A549 (cell line): ENCODE data around the gene MRFAP1. TPM values are rescaled to one million over a fixed set of nuclear protein-coding genes. Genes with fewer than 3 reads are reported as not detected.
A peak's percentile ranks its signal among the peaks of the same experiment; 100 is the strongest.

Experiments used
- ATAC-seq, 2 experiments: fragments of 200-7000 bp in 1 of 2; fragments of >200 bp in 1 of 2; cut with Nextera tagmentation in 1 of 2; cut with Tn5 transposase in 1 of 2; 3 replicates each; pipeline versions ENCODE4 v1.8.0 to v1.9.1; 2018 to 2020; ENCODE audit warnings: mild to moderate bottlenecking in 1 of 2, moderate library complexity in 1 of 2
- CTCF ChIA-PET: fragments of 300-600 bp; sonication (Branson Sonifier 250); formaldehyde crosslinking; extraction: SDS; loops from one replicate; lab custom pipeline; 2021; ENCODE audit warnings: antibody characterized with exemption, inconsistent platforms; lab: Yijun Ruan, JAX
- POLR2A ChIA-PET: fragments of 350-600 bp; formaldehyde crosslinking; extraction: SDS; loops from one replicate; lab custom pipeline; 2021; ENCODE audit warnings: antibody characterized with exemption, inconsistent platforms; lab: Yijun Ruan, JAX
- DNase-seq, 2 experiments: peaks; one replicate each; pipeline versions ENCODE4 v3.0.0 to v3.0.0-alpha.2; 2011 to 2016; ENCODE audit warnings: low read depth in 1 of 2, low spot score in 1 of 2
- FAIRE-seq: peaks from 2 replicates; lab custom pipeline; 2011; peaks lifted over from hg19 to GRCh38; lab: Jason Lieb, UNC
- H3K27ac ChIP-seq, 2 experiments: fragments of >200 bp; sonication (Bioruptor Twin); formaldehyde crosslinking; 3 replicates each; pipeline ENCODE4 v1.5.1; 2016 to 2017
- H3K4me1 ChIP-seq: fragments of >200 bp; sonication (Bioruptor Twin); formaldehyde crosslinking; 3 replicates; pipeline ENCODE4 v1.6.1; 2016
- H3K4me2 ChIP-seq: fragments of >200 bp; sonication (Bioruptor Twin); formaldehyde crosslinking; 3 replicates; pipeline ENCODE4 v1.6.1; 2016
- H3K4me3 ChIP-seq: fragments of >200 bp; sonication (Bioruptor Twin); formaldehyde crosslinking; 3 replicates; pipeline ENCODE4 v1.5.1; 2016
- H3K9me3 ChIP-seq: fragments of >200 bp; sonication (Bioruptor Twin); formaldehyde crosslinking; 3 replicates; pipeline ENCODE4 v1.6.1; 2016
- CBX2 ChIP-seq: fragments of 200-600 bp; sonication (generic); IDR thresholded peaks from 2 replicates; pipeline ENCODE4 v1.6.1; 2016; ENCODE audit warnings: low read depth, mild to moderate bottlenecking, borderline replicate concordance
- CBX8 ChIP-seq: fragments of 200-600 bp; sonication (generic); IDR thresholded peaks from 2 replicates; pipeline ENCODE4 v1.6.1; 2016
- CHD4 ChIP-seq: fragments of 200-600 bp; sonication (generic); IDR thresholded peaks from 2 replicates; pipeline ENCODE4 v1.6.1; 2016; ENCODE audit warnings: antibody characterized with exemption, mild to moderate bottlenecking, borderline replicate concordance
- EHF ChIP-seq: fragments of 250-450 bp; sonication (Bioruptor Pico); IDR thresholded peaks from 2 replicates; pipeline ENCODE4 v1.5.0; 2020; ENCODE audit warnings: mild to moderate bottlenecking
- FOSB ChIP-seq: fragments of 250-450 bp; sonication (Bioruptor Pico); IDR thresholded peaks from 2 replicates; pipeline ENCODE4 v1.5.0; 2020; ENCODE audit warnings: mild to moderate bottlenecking, moderate library complexity
- FOXS1 ChIP-seq: fragments of 250-450 bp; sonication (Bioruptor Pico); IDR thresholded peaks from 2 replicates; pipeline ENCODE4 v1.5.0; 2020; ENCODE audit warnings: mild to moderate bottlenecking, moderate library complexity
- HDAC2 ChIP-seq: fragments of 200-600 bp; sonication (generic); IDR thresholded peaks from 2 replicates; pipeline ENCODE4 v1.6.1; 2016
- JUNB ChIP-seq: fragments of >200 bp; sonication (Bioruptor Twin); formaldehyde crosslinking; IDR thresholded peaks from 2 replicates; pipeline ENCODE4 v1.6.1; 2016
- KDM1A ChIP-seq: fragments of 200-600 bp; sonication (generic); IDR thresholded peaks from 2 replicates; pipeline ENCODE4 v1.6.1; 2016; ENCODE audit warnings: low read depth, mild to moderate bottlenecking
- NPAS2 ChIP-seq: fragments of 250-450 bp; sonication (Bioruptor Pico); IDR thresholded peaks from 2 replicates; pipeline ENCODE4 v1.8.0; 2022; ENCODE audit warnings: mild to moderate bottlenecking, moderate library complexity, borderline replicate concordance
- POLR2A ChIP-seq: IDR thresholded peaks from 2 replicates; pipeline ENCODE4 v1.6.1; 2012; ENCODE audit warnings: mild to moderate bottlenecking, low read length
- POLR2AphosphoS2 ChIP-seq: conservative IDR thresholded peaks from 2 replicates; pipeline ENCODE4 v1.6.1; 2012; ENCODE audit warnings: low read length, improper control_type of control experiment, inconsistent platforms
- SREBF2 ChIP-seq: fragments of 450-650 bp; IDR thresholded peaks from 2 replicates; pipeline ENCODE4 v1.6.1; 2014; ENCODE audit warnings: mild to moderate bottlenecking, moderate library complexity
- TFCP2L1 ChIP-seq: fragments of 250-450 bp; sonication (Bioruptor Pico); IDR thresholded peaks from 2 replicates; pipeline ENCODE4 v1.5.0; 2021; ENCODE audit warnings: mild to moderate bottlenecking
- TP53 ChIP-seq: fragments of 250-450 bp; sonication (Bioruptor Pico); IDR thresholded peaks from 2 replicates; pipeline ENCODE4 v1.5.0; 2021; ENCODE audit warnings: mild to moderate bottlenecking, moderate library complexity
- WGBS: methylation state at CpG from one replicate; pipeline ENCODE4 v1.1.6; 2017; ENCODE audit errors: missing lambda C conversion rate; 5-methylcytosine and 5-hydroxymethylcytosine counted together
- polyA plus RNA-seq, 4 experiments: library from polyadenylated mRNA; depleted of rRNA in 3 of 4; stranded (reverse); fragments of >200 nt; fragmentation: RNase III in 1 of 4; extraction: RNeasy Plus Mini Kit Qiagen cat#74134 plus additional on column Dnase treatment in 1 of 4; gene quantifications; 2 replicates in 3 of 4; 3 replicates in 1 of 4; pipeline ENCODE4 v1.2.3, GENCODE V29; 2011 to 2017
- TF ChIP-seq, protein P1 (sequence below): fragments of >200 bp; sonication (Bioruptor Twin); formaldehyde crosslinking; IDR thresholded peaks from 3 replicates; pipeline ENCODE4 v1.5.1; 2016
- TF ChIP-seq, protein P2 (sequence below): IDR thresholded peaks from 2 replicates; pipeline ENCODE4 v1.6.1; 2012
- TF ChIP-seq, protein P3 (sequence below): fragments of 250-450 bp; sonication (Bioruptor Pico); IDR thresholded peaks from 2 replicates; pipeline ENCODE4 v1.5.0; 2021; ENCODE audit warnings: mild to moderate bottlenecking, moderate library complexity, borderline replicate concordance
- TF ChIP-seq, protein P4 (sequence below): fragments of 450-650 bp; IDR thresholded peaks from 2 replicates; pipeline ENCODE4 v1.6.1; 2014; ENCODE audit warnings: antibody characterized with exemption
- TF ChIP-seq, protein P5 (sequence below): fragments of 200-600 bp; sonication (generic); IDR thresholded peaks from 2 replicates; pipeline ENCODE4 v1.6.1; 2016; ENCODE audit warnings: antibody characterized with exemption, mild to moderate bottlenecking, moderate library complexity

MRFAP1 gene
- polyA plus RNA-seq, 2 of the 4 experiments (the other 2 are of a cell fraction): 272 to 304 TPM

DNA sequence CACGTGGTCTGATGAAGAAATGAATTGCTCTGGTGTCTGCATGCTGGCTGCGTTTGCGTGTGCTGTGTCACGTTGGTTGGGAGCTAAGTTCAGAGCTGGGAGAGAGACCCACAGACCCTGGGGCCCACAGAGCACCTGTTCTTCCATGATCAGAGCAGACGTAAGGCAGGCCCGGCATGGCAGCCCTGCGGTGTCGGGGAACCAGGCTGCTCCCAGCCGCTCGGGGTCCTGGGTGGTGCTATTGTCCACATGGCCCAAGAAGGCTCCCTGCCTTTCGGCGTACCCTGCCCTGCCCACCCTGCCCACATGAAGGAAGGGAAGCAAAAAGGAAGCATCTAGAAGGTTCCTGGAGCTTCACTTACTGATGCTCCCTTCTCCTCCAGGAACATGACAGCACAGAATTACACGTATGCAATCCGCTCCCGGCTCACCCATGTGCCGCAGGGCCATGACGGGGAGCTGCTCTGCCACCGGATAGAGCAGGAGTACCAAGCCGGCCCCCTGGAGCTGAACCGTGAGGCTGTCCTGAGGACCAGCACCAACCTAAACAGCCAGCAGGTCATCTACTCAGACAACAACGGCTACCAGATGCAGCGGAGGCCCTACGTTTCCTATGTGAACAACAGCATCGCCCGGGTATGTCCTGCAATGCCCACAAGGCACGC lies 30.9 kb upstream of the MRFAP1 start (continued):
- TF ChIP-seq NPAS2 (CRISPR knock-in tag) (no peak), POLR2A (no peak), CBX2 (no peak), CBX8 (no peak), SREBF2 (no peak), FOXS1 (no peak), JUNB (no peak)
- TF ChIP-seq, protein P1, sequence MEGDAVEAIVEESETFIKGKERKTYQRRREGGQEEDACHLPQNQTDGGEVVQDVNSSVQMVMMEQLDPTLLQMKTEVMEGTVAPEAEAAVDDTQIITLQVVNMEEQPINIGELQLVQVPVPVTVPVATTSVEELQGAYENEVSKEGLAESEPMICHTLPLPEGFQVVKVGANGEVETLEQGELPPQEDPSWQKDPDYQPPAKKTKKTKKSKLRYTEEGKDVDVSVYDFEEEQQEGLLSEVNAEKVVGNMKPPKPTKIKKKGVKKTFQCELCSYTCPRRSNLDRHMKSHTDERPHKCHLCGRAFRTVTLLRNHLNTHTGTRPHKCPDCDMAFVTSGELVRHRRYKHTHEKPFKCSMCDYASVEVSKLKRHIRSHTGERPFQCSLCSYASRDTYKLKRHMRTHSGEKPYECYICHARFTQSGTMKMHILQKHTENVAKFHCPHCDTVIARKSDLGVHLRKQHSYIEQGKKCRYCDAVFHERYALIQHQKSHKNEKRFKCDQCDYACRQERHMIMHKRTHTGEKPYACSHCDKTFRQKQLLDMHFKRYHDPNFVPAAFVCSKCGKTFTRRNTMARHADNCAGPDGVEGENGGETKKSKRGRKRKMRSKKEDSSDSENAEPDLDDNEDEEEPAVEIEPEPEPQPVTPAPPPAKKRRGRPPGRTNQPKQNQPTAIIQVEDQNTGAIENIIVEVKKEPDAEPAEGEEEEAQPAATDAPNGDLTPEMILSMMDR: no peak
- TF ChIP-seq, all 56 proteins: peak for 0

DNA sequence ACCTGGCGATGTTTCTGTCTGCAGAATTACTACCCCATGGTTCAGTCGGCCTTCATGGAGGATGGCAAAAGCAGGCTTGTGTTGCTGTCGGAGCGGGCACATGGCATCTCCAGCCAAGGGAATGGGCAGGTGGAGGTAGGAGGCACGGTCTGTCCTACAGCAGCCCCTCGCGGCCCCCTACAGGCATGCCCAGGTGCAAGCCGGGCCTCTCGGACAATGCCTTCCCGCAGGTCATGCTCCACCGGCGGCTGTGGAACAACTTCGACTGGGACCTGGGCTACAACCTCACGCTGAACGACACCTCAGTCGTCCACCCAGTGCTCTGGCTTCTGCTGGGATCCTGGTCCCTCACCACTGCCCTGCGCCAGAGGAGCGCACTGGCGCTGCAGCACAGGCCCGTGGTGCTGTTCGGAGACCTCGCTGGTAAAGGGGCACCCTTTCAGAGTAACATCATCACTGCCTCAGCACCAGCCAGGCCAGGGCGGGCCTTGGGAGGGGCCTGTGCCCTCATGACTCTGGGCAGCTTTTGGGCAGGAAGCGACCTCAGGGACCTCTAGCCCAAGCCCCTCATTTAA lies 29.5 kb upstream of the MRFAP1 start:
- no peaks in the 10 kb centered on the region for H3K9me3 ChIP-seq
- no peak for DNase-seq
- TF ChIP-seq, protein P2, sequence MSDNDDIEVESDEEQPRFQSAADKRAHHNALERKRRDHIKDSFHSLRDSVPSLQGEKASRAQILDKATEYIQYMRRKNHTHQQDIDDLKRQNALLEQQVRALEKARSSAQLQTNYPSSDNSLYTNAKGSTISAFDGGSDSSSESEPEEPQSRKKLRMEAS: no peak
- TF ChIP-seq EHF (CRISPR knock-in tag) (no peak), TP53 (CRISPR knock-in tag) (no peak), CHD4 (no peak), TFCP2L1 (CRISPR knock-in tag) (no peak), POLR2AphosphoS2 (no peak), KDM1A (no peak), JUNB (no peak), HDAC2 (no peak)
- TF ChIP-seq, protein P3, sequence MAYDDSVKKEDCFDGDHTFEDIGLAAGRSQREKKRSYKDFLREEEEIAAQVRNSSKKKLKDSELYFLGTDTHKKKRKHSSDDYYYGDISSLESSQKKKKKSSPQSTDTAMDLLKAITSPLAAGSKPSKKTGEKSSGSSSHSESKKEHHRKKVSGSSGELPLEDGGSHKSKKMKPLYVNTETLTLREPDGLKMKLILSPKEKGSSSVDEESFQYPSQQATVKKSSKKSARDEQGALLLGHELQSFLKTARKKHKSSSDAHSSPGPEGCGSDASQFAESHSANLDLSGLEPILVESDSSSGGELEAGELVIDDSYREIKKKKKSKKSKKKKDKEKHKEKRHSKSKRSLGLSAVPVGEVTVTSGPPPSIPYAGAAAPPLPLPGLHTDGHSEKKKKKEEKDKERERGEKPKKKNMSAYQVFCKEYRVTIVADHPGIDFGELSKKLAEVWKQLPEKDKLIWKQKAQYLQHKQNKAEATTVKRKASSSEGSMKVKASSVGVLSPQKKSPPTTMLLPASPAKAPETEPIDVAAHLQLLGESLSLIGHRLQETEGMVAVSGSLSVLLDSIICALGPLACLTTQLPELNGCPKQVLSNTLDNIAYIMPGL (CRISPR knock-in tag): no peak
- TF ChIP-seq, all 56 proteins: peak for 0
- ATAC-seq (no peak), FAIRE-seq (no peak)
- Histone ChIP-seq H3K4me3 (no peak overlapping the region), H3K27ac (no peak overlapping the region), H3K4me1 (no peaks in the 10 kb centered on the region), H3K4me2 (no peak overlapping the region)
- ChIA-PET POLR2A (no interaction called here), CTCF (no interaction called here)
- 96% methylated on average over 5 of the region's 24 CpGs for WGBS

DNA sequence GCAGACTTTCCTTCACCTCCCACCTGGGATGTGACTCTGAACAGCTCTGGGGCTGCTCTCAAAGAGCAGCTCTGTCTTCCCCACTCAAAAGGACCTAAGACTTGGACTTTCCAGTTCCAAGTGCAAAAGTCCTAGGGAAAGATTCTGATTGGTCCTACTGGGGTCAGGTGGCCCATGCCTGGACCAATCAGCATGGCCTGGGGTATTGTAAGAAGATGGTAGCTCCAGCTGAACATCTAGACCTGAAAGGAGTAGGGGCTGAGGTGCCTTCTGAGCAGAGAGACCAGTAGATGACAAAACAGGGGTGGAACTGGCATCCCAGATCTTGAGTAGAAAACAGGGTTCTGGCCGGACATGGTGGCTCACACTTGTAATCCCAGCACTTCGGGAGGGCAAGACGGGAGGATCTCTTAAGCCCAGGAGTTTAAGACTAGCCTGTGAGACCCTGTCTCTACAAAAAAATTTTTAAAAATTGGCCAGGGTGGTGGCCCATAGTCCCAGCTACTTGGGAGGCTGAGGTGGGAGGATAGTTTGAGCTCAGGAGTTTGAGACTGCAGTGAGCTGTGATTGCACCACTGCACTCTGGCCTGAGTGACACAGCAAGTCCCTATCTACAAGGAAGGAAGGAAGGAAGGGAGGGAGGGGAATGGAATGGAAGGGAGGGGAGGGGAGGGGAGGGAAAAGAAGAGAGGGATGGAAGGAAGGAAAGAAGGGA lies 27.4 kb upstream of the MRFAP1 start:
- no peak for ATAC-seq
- no peak for DNase-seq
- Histone ChIP-seq H3K4me1 (no peaks in the 10 kb centered on the region), H3K4me2 (no peak overlapping the region), H3K4me3 (no peak overlapping the region), H3K9me3 (no peaks in the 10 kb centered on the region), H3K27ac (no peak overlapping the region)
- TF ChIP-seq, protein P4, sequence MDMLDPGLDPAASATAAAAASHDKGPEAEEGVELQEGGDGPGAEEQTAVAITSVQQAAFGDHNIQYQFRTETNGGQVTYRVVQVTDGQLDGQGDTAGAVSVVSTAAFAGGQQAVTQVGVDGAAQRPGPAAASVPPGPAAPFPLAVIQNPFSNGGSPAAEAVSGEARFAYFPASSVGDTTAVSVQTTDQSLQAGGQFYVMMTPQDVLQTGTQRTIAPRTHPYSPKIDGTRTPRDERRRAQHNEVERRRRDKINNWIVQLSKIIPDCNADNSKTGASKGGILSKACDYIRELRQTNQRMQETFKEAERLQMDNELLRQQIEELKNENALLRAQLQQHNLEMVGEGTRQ: peak; percentile 46; the same call in 1 of the 2 replicates
- TF ChIP-seq, protein P5, sequence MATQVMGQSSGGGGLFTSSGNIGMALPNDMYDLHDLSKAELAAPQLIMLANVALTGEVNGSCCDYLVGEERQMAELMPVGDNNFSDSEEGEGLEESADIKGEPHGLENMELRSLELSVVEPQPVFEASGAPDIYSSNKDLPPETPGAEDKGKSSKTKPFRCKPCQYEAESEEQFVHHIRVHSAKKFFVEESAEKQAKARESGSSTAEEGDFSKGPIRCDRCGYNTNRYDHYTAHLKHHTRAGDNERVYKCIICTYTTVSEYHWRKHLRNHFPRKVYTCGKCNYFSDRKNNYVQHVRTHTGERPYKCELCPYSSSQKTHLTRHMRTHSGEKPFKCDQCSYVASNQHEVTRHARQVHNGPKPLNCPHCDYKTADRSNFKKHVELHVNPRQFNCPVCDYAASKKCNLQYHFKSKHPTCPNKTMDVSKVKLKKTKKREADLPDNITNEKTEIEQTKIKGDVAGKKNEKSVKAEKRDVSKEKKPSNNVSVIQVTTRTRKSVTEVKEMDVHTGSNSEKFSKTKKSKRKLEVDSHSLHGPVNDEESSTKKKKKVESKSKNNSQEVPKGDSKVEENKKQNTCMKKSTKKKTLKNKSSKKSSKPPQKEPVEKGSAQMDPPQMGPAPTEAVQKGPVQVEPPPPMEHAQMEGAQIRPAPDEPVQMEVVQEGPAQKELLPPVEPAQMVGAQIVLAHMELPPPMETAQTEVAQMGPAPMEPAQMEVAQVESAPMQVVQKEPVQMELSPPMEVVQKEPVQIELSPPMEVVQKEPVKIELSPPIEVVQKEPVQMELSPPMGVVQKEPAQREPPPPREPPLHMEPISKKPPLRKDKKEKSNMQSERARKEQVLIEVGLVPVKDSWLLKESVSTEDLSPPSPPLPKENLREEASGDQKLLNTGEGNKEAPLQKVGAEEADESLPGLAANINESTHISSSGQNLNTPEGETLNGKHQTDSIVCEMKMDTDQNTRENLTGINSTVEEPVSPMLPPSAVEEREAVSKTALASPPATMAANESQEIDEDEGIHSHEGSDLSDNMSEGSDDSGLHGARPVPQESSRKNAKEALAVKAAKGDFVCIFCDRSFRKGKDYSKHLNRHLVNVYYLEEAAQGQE: no peak
- no peak for TF ChIP-seq FOSB
- no peak for FAIRE-seq
- WGBS: 95% methylated on average over 3 of the region's 3 CpGs
- POLR2A ChIA-PET: interaction anchor here (1.1 kb wide), 1 partner anchor 38 kb away, joined by 5 read pairs; the partner anchor contains the start of gene MAN2B2
- CTCF ChIA-PET: interaction anchor here (0.8 to 1.0 kb wide), 2 partner anchors 66 to 261 kb away, joined by 3 read pairs; no protein-coding TSS in a partner anchor
